Fibroblast of lung (primary cell): Measurements from ENCODE around the gene ZNF407. TPM values are rescaled to one million over a fixed set of nuclear protein-coding genes. Genes with fewer than 3 reads are reported as not detected.
A peak's percentile ranks its signal among the peaks of the same experiment; 100 is the strongest.

ENCODE experiments used
- DNase-seq, 2 donors: peaks; one replicate each; pipeline versions ENCODE4 v3.0.0 to v3.0.0-alpha.2; 2010; ENCODE audit warnings: low read depth in 2 of 2
- H2AFZ ChIP-seq: 2 replicates; pipeline ENCODE4 v1.5.1; 2012; ENCODE audit warnings: low read length, control low read depth, inconsistent platforms
- H3K27ac ChIP-seq: 2 replicates; pipeline ENCODE4 v1.5.1; 2011; ENCODE audit warnings: low read length, control low read depth; ENCODE audit not compliant: insufficient read depth
- H3K27me3 ChIP-seq: 2 replicates; pipeline ENCODE4 v1.5.1; 2011; ENCODE audit warnings: mild to moderate bottlenecking, low read length; ENCODE audit not compliant: control insufficient read depth, insufficient read depth
- H3K36me3 ChIP-seq: 2 replicates; pipeline ENCODE4 v1.5.1; 2011; ENCODE audit warnings: low read length; ENCODE audit not compliant: control insufficient read depth, insufficient read depth
- H3K4me1 ChIP-seq: 2 replicates; pipeline ENCODE4 v1.5.1; 2011; ENCODE audit warnings: low read length; ENCODE audit not compliant: control insufficient read depth, insufficient read depth; ENCODE audit errors: extremely low read depth
- H3K4me2 ChIP-seq: 2 replicates; pipeline ENCODE4 v1.5.1; 2011; ENCODE audit warnings: low read length, control low read depth; ENCODE audit not compliant: insufficient read depth; ENCODE audit errors: extremely low read depth
- H3K4me3 ChIP-seq, 4 experiments: fragments of 200-600 bp in 1 of 4; sonication (generic) in 1 of 4; replicated peaks in 1 of 4; 2 replicates each; pipeline ENCODE4 v1.5.1; 2011 to 2016; ENCODE audit warnings: low read length in 4 of 4, low read depth in 3 of 4, mild to moderate bottlenecking in 3 of 4, control low read depth in 2 of 4, inconsistent platforms in 1 of 4, mixed read lengths in 1 of 4; ENCODE audit not compliant: insufficient read depth in 1 of 4; ENCODE audit errors: control extremely low read depth in 1 of 4
- H3K79me2 ChIP-seq: 2 replicates; pipeline ENCODE4 v1.5.1; 2012; ENCODE audit warnings: mild to moderate bottlenecking, low read length, inconsistent platforms; ENCODE audit not compliant: control insufficient read depth, insufficient read depth
- H3K9ac ChIP-seq: 2 replicates; pipeline ENCODE4 v1.5.1; 2011; ENCODE audit warnings: mild to moderate bottlenecking, low read length, control low read depth; ENCODE audit not compliant: insufficient read depth
- H3K9me3 ChIP-seq: 2 replicates; pipeline ENCODE4 v1.5.1; 2012; ENCODE audit warnings: low read depth, low read length; ENCODE audit not compliant: control insufficient read depth, insufficient read depth
- H4K20me1 ChIP-seq: 2 replicates; pipeline ENCODE4 v1.5.1; 2011; ENCODE audit warnings: low read length; ENCODE audit not compliant: control insufficient read depth, insufficient read depth; ENCODE audit errors: extremely low read depth
- CTCF ChIP-seq, 2 donors: IDR thresholded peaks in 1 of 2; conservative IDR thresholded peaks in 1 of 2; 1 replicate in 1 of 2; 2 replicates in 1 of 2; pipeline ENCODE4 v1.5.1; 2011 to 2012; ENCODE audit warnings: low read length in 2 of 2, control low read depth in 1 of 2, inconsistent platforms in 1 of 2, low read depth in 1 of 2, mild to moderate bottlenecking in 1 of 2
- EZH2 ChIP-seq: IDR thresholded peaks from 2 replicates; pipeline ENCODE4 v1.5.1; 2012; ENCODE audit warnings: low read length, control low read depth, mild to moderate bottlenecking; ENCODE audit errors: missing control alignments
- polyA plus RNA-seq, 2 donors: library from polyadenylated mRNA; depleted of rRNA in 1 of 2; stranded (reverse) in 1 of 2; unstranded in 1 of 2; fragments of >200 nt; gene quantifications; 2 replicates each; pipeline ENCODE4 v1.2.1, GENCODE V29; 2011 to 2012; ENCODE audit warnings: missing spikeins in 1 of 2
- total RNA-seq: library from RNA; depleted of rRNA; stranded (reverse); fragments of >200 nt; gene quantifications from 2 replicates; pipeline ENCODE4 v1.2.1, GENCODE V29; 2014

ZNF407 gene
- total and polyA plus RNA-seq, 2 donors (not counting 1 experiment from before 2014, with no cell fraction given), result 5.1 to 12.6 TPM

GRCh38 chr18:74928194-74928968 lies 330.7 kb downstream of the ZNF407 start:
- TF ChIP-seq EZH2 (no peak), CTCF (conservative IDR thresholded peaks at IDR 0.05 in 1 of 2, IDR thresholded peaks at IDR 0.05 in 1 of 2; ENCODE audit: low read depth in 1 of 2, low read length in 2 of 2) (no peak)
- no peaks in the 10 kb centered on the region for H3K36me3 ChIP-seq
- no peak for DNase-seq
- no peaks in the 10 kb centered on the region for H3K79me2 ChIP-seq
- H3K4me2 ChIP-seq, result no peak overlapping the region
- no peaks in the 10 kb centered on the region for H3K27me3 ChIP-seq
- H3K27ac ChIP-seq, result no peak overlapping the region
- no peak overlapping the region for H3K9ac ChIP-seq
- H2AFZ ChIP-seq, result no peak overlapping the region
- H4K20me1 ChIP-seq, result no peaks in the 10 kb centered on the region
- H3K4me1 ChIP-seq, result no peaks in the 10 kb centered on the region
- no peaks in the 10 kb centered on the region for H3K9me3 ChIP-seq
- no peak overlapping the region for H3K4me3 ChIP-seq

GRCh38 chr18:74929110-74929509 lies 331.4 kb downstream of the ZNF407 start:
- Histone ChIP-seq H3K79me2 (no peaks in the 10 kb centered on the region), H4K20me1 (no peaks in the 10 kb centered on the region), H3K36me3 (no peaks in the 10 kb centered on the region), H3K27ac (no peak overlapping the region), H3K4me3 (no peak overlapping the region), H3K9me3 (no peaks in the 10 kb centered on the region), H3K27me3 (no peaks in the 10 kb centered on the region), H3K4me1 (no peaks in the 10 kb centered on the region), H2AFZ (no peak overlapping the region), H3K4me2 (no peak overlapping the region), H3K9ac (no peak overlapping the region)
- TF ChIP-seq EZH2, result no peak
- TF ChIP-seq CTCF (conservative IDR thresholded peaks at IDR 0.05 in 1 of 2, IDR thresholded peaks at IDR 0.05 in 1 of 2; ENCODE audit: low read depth in 1 of 2, low read length in 2 of 2), result no peak
- DNase-seq, result no peak

- Histone ChIP-seq H3K9me3 (no peaks in the 10 kb centered on the region), H3K4me3 (no peak overlapping the region), H2AFZ (no peak overlapping the region), H3K9ac (no peak overlapping the region), H3K4me1 (no peaks in the 10 kb centered on the region), H3K79me2 (no peaks in the 10 kb centered on the region), H3K27me3 (no peaks in the 10 kb centered on the region), H3K27ac (no peak overlapping the region), H3K36me3 (no peaks in the 10 kb centered on the region), H4K20me1 (no peaks in the 10 kb centered on the region), H3K4me2 (no peak overlapping the region)
- no peak for TF ChIP-seq CTCF (conservative IDR thresholded peaks at IDR 0.05 in 1 of 2, IDR thresholded peaks at IDR 0.05 in 1 of 2; ENCODE audit: low read depth in 1 of 2, low read length in 2 of 2)
- TF ChIP-seq EZH2, result no peak
- peak in 1 of 2 donors; percentile 42 for DNase-seq
These were observed 332.9 kb downstream of the ZNF407 start for GRCh38 chr18:74930616-74931015.
